ENCODE measurements around the gene CMTM3. TPM values are rescaled to one million over a fixed set of nuclear protein-coding genes. Genes with fewer than 3 reads are reported as not detected.
"Not testable (repeated sequence)": the region's sequence is repeated elsewhere in the genome, so short reads cannot be mapped to it uniquely, and the experiment has no call there.

The CMTM3 gene
- total RNA-seq, 1 donor from 2014 or later = 10.1 TPM

DNA sequence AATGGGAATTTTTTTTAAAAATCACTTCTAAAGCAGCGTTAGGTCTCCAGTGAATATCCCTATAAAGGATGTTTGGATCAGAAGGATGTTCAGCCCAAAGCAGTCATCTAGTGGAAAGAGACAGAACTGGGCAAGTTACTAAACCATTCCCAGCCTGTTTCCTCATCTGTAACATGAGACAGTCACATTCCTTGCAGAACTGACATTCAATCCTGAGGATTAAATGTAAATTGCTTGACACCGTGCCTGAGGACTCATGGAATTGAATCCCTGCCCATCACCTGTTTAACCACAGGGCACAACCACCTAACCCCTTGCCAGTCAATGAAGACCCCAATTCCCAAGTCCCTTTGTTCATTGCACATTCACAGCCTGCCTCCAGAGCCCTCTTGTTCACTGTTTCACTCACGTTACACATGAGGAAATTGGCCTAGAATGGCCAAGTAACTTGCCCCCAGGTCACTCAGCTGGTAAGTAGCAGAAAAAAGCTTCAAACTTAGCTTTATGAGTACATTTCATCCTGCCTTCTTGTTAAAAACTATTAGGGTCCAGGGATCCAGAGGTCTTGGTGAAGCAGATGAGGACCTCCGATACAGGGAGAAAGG lies 23.8 kb upstream of the CMTM3 start:
- ATAC-seq (ENCODE audit: poor library complexity) (no peak), DNase-seq (no peak)
- intact Hi-C loops (cut with DNase I) = no loop called here

- intact Hi-C loops (cut with DNase I) = no loop called here
- DNase-seq (no peak), ATAC-seq (ENCODE audit: poor library complexity) (no peak)
These were observed 23.1 kb upstream of the CMTM3 start for GRCh38 chr16:66581246-66581952.

GRCh38 chr16:66585481-66586239 lies 18.8 kb upstream of the CMTM3 start:
- intact Hi-C loops (cut with DNase I) = no loop called here
- no peak for DNase-seq
- ATAC-seq (ENCODE audit: poor library complexity) = peak; percentile 62

DNA sequence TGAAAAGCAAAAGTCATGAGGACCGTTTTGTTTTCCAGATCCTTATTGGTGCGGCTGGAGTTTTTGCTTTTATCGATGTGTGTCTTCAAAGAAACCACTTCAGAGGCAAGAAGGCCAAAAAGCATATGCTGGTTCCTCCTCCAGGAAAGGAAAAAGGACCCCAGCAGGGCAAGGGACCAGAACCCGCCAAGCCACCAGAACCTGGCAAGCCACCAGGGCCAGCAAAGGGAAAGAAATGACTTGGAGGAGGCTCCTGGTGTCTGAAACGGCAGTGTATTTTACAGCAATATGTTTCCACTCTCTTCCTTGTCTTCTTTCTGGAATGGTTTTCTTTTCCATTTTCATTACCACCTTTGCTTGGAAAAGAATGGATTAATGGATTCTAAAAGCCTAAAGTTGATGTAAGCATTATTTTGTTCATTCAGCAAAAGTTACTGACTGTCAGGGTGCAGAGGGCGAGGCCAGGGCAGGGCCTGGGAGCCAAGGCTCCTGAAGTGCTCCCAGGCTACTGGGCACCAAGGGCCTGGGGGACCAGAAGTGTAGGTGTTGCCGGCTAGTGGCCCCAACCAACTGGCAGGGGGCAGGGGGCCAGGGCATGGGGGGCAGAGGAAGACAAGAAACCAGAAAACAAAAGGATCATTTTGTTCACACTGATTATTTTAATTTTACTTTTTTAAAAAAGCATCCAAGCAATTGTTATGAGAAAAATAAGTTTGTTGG lies 16.5 kb upstream of the CMTM3 start:
- no peak for ATAC-seq (ENCODE audit: poor library complexity)
- no peak for DNase-seq
- intact Hi-C loops (cut with DNase I) = no loop called here

- intact Hi-C loops (cut with DNase I) = no loop called here
- peak; percentile 64 for DNase-seq
- peak; percentile 73 for ATAC-seq (ENCODE audit: poor library complexity)
These were observed 15.4 kb upstream of the CMTM3 start for GRCh38 chr16:66588981-66589713.

DNA sequence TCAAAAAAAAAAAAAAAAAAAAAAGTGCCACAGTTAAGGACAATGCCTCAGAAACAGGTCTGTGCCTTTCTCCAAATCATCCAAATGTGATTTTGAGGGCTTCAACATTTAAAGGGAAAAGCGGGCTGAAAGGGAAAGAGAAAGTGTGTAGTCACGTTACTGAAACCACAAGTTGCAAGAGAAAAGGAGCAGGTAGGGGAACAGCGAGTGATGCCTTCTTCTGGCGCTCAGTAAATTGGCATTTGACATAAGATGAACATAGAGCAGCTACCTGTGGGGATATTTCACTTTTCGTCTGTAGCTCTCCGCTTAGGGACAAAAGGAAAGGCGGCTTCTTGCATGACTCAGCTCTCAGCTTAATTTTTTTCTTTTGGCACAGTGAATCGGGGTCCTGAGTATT lies 14.2 kb upstream of the CMTM3 start:
- no peak for DNase-seq
- ATAC-seq (ENCODE audit: poor library complexity) = no peak
- intact Hi-C loops (cut with DNase I) = no loop called here

DNA sequence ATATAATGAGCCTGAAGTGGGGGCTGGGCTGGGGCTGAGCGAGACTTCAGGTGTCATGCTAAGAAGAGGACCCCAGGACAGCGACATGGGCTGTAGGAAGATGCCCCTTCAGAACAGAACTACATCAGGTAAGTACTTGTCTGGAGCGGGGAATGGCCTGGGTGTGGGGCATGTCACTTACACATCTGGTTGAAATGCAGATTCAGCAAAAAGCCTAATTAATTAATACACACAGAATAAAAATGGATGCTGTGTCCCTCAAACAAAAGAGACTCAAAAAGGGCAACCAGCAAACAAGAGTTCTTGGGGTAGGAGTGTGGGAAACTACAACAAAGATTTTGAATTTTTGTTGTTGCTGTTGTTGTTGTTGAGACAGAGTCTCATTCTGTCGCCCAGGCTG lies 13.5 kb upstream of the CMTM3 start:
- DNase-seq (no peak), ATAC-seq (ENCODE audit: poor library complexity) (no peak)
- intact Hi-C loops (cut with DNase I) = no loop called here

DNA sequence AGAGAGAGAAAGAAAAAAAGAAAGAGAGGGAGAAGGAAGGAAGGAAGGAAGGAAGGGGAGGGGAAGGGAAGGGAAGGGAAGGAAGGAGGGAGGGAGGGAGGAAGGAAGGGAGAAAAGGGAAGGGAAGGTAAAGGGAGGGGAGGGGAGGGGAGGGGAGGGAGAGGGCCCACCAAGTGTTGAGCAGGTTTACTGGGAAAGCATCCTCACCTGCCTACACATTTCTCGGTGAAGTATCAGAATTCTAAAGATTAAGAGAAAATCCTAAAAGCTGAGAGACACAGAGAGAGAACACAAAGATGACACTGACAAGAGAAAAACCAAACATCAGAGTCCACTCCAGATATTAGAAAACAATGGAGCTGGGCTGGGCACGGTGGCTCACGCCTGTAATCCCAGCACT lies 12.3 kb upstream of the CMTM3 start:
- intact Hi-C loops (cut with DNase I) = no loop called here
- no peak for ATAC-seq (ENCODE audit: poor library complexity)
- DNase-seq = no peak

GRCh38 chr16:66592814-66593213 lies 11.7 kb upstream of the CMTM3 start:
- DNase-seq = no peak
- intact Hi-C loops (cut with DNase I) = no loop called here
- no peak for ATAC-seq (ENCODE audit: poor library complexity)

GRCh38 chr16:66594739-66595138 lies 9.8 kb upstream of the CMTM3 start:
- DNase-seq = no peak
- intact Hi-C loops (cut with DNase I) = no loop called here
- ATAC-seq (ENCODE audit: poor library complexity) = no peak

- DNase-seq; intact Hi-C loops (cut with DNase I); ATAC-seq (ENCODE audit: poor library complexity): not testable (repeated sequence)
These were observed 7.9 kb upstream of the CMTM3 start for GRCh38 chr16:66596559-66596958.

DNA sequence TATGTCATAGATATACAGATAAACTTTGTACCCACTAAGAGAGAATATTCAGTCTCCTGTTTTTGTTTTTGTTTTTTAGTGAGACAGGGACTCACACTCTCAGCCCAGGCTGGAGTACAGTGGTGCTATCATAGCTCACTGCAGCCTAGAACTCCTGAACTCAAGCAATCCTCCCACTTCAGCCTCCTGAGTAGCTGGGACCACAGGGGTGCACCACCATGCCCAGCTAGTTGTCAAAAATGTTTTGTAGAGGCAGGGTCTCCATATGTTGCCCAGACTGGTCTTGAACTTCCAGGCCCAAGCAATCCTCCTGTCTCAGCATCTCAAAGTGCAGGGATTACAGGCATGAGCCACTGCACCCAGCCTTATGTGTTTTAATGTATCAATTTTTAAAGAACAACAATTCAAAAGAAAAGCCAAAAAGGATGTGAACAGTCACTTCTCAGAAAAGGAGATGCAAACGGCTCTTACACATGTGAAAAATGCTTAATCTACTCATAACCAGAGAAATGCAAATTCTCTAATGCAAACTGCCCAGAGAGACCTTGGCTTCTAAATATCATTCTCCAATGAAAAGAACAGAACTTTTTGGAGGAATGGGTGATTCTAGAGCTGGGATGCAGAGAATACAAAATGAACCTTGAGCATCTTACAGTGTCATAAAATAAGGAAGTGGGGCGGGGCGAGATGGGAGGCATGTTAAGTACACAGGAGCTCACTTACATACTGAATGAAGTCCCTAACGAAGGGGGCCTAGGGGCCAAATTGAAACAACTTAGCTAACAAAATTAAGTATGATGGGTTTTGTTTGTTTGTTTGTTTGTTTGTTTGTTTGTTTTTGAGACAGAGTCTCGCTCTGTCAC lies 7.3 kb upstream of the CMTM3 start:
- DNase-seq = no peak
- intact Hi-C loops (cut with DNase I) = no loop called here
- no peak for ATAC-seq (ENCODE audit: poor library complexity)

DNA sequence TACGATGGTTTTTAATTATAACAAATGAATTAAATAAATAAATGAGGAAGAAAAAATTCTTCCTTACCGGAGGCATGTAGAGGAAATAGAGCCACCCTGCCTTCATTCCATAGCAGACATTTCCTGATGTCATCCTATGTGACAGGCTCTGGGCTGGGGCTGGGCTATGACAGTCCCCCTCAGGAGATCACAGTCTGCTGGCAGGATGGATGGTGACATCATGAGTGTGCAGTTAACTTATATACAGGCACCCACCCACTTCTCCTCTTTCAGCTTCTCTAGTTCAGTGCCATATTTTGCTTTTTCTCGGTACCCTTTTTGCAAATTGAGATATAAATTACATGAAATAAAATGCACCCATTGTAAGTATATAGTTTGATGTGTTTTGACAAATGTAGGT lies 6.4 kb upstream of the CMTM3 start:
- no peak for DNase-seq
- no peak for ATAC-seq (ENCODE audit: poor library complexity)
- intact Hi-C loops (cut with DNase I) = no loop called here

- ATAC-seq (ENCODE audit: poor library complexity) = no peak
- intact Hi-C loops (cut with DNase I) = loop anchor here (5.0 kb wide), 1 partner anchor 192 kb away; no protein-coding TSS in a partner anchor
- DNase-seq = no peak
These were observed 4.8 kb upstream of the CMTM3 start for GRCh38 chr16:66599726-66600125.

DNA sequence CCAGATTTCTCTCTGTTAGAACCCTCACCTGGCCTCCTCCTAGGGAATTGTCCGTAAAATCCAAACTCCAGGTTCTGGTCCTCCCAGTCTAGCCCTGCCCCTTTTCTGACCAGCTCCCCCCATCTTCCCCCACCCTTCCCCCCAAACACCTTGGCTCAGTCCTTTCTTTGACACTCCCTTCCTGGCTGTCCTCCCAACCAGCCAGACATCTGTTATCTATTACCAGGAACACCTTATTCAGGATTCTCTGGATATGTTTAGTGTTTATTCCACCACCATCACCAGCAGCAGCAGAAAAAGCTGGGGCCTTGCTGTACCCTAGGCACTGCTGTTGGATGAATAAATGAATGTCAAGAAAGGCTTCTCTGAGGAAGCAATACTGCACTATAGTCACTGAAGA lies 4.0 kb upstream of the CMTM3 start:
- no peak for ATAC-seq (ENCODE audit: poor library complexity)
- no peak for DNase-seq
- intact Hi-C loops (cut with DNase I) = loop anchor here (5.0 kb wide), 1 partner anchor 193 kb away; no protein-coding TSS in a partner anchor

- intact Hi-C loops (cut with DNase I) = loop anchor here (5.0 kb wide), 1 partner anchor 194 kb away; no protein-coding TSS in a partner anchor
- ATAC-seq (ENCODE audit: poor library complexity) (no peak), DNase-seq (no peak)
These were observed 3.0 kb upstream of the CMTM3 start for GRCh38 chr16:66601471-66601870.

- intact Hi-C loops (cut with DNase I) = loop anchor here (5.0 kb wide), 1 partner anchor 196 kb away; no protein-coding TSS in a partner anchor
- peak; percentile 43 for ATAC-seq (ENCODE audit: poor library complexity)
These were observed 748 bp upstream of the CMTM3 start for GRCh38 chr16:66603537-66604375.

More at GRCh38 chr16:66603537-66604375, 748 bp upstream of the CMTM3 start:
- peak; percentile 83 for DNase-seq
